Activated B cell treated with CpG ODN at 0.5 μM for 24 hours (primary cell): ENCODE data around the gene CST2. TPM values are rescaled to one million over a fixed set of nuclear protein-coding genes. Genes with fewer than 3 reads are reported as not detected.
"Not testable (repeated sequence)": the region's sequence is repeated elsewhere in the genome, so short reads cannot be mapped to it uniquely, and the experiment has no call there.

Source experiments
- ATAC-seq: fragments of 200-7000 bp; cut with Tn5 transposase; one replicate; pipeline ENCODE4 v1.10.0; 2021; ENCODE audit warnings: low read depth, mild to moderate bottlenecking, moderate library complexity
- CTCF ChIA-PET: fragments of 350-600 bp; sonication (Branson Sonifier 250); formaldehyde crosslinking; loops from one replicate; lab custom pipeline; 2021; ENCODE audit warnings: antibody characterized with exemption; lab: Charles Lee
- POLR2A ChIA-PET: fragments of 350-600 bp; sonication (Branson Sonifier 250); formaldehyde crosslinking; loops from one replicate; lab custom pipeline; 2021; ENCODE audit warnings: antibody characterized with exemption; lab: Charles Lee
- DNase-seq: peaks from one replicate; pipeline ENCODE4 v3.0.0; 2022
- H3K27ac Mint-ChIP-seq: one replicate; pipeline ENCODE4 v1.8.0; 2020; ENCODE audit warnings: mixed read lengths
- H3K27me3 Mint-ChIP-seq: one replicate; pipeline ENCODE4 v1.8.0; 2021; ENCODE audit warnings: mixed read lengths
- H3K36me3 Mint-ChIP-seq: one replicate; pipeline ENCODE4 v1.8.0; 2021; ENCODE audit warnings: low read depth, mixed read lengths
- H3K4me1 Mint-ChIP-seq: one replicate; pipeline ENCODE4 v1.8.0; 2021; ENCODE audit warnings: mixed read lengths
- H3K4me3 Mint-ChIP-seq: one replicate; pipeline ENCODE4 v1.8.0; 2020; ENCODE audit warnings: mild to moderate bottlenecking, mixed read lengths
- H3K9me3 Mint-ChIP-seq: one replicate; pipeline ENCODE4 v1.8.0; 2020; ENCODE audit warnings: mixed read lengths
- intact Hi-C: fragments of 100-400 bp; cut with micrococcal nuclease; formaldehyde crosslinking; loops from one replicate; pipeline ENCODE4 v1.15.1; 2024
- total RNA-seq: library from RNA; stranded (reverse); gene quantifications from 2 replicates; pipeline ENCODE4 v1.2.3, GENCODE V29; 2022
- TF ChIP-seq, protein P1 (sequence below): fragments of 200-600 bp; IDR thresholded peaks from one replicate; pipeline ENCODE4 v1.8.0; 2022; ENCODE audit warnings: antibody characterized with exemption, mild to moderate bottlenecking

Gene CST2
- total RNA-seq, 1 donor from 2014 or later, result not detected

GRCh38 chr20:23832775-23833513 is 6.4 kb upstream of the CST2 start:
- Mint-ChIP-seq H3K9me3 (no peaks in the 10 kb centered on the region), H3K27me3 (no peaks in the 10 kb centered on the region), H3K4me1 (no peaks in the 10 kb centered on the region), H3K4me3 (no peak overlapping the region), H3K27ac (no peak overlapping the region), H3K36me3 (no peaks in the 10 kb centered on the region)
- ChIA-PET CTCF (no interaction called here), POLR2A (no interaction called here)
- TF ChIP-seq, protein P1, sequence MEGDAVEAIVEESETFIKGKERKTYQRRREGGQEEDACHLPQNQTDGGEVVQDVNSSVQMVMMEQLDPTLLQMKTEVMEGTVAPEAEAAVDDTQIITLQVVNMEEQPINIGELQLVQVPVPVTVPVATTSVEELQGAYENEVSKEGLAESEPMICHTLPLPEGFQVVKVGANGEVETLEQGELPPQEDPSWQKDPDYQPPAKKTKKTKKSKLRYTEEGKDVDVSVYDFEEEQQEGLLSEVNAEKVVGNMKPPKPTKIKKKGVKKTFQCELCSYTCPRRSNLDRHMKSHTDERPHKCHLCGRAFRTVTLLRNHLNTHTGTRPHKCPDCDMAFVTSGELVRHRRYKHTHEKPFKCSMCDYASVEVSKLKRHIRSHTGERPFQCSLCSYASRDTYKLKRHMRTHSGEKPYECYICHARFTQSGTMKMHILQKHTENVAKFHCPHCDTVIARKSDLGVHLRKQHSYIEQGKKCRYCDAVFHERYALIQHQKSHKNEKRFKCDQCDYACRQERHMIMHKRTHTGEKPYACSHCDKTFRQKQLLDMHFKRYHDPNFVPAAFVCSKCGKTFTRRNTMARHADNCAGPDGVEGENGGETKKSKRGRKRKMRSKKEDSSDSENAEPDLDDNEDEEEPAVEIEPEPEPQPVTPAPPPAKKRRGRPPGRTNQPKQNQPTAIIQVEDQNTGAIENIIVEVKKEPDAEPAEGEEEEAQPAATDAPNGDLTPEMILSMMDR, result no peak
- ATAC-seq (no peak), DNase-seq (no peak)
- intact Hi-C loops, result no loop called here

DNA sequence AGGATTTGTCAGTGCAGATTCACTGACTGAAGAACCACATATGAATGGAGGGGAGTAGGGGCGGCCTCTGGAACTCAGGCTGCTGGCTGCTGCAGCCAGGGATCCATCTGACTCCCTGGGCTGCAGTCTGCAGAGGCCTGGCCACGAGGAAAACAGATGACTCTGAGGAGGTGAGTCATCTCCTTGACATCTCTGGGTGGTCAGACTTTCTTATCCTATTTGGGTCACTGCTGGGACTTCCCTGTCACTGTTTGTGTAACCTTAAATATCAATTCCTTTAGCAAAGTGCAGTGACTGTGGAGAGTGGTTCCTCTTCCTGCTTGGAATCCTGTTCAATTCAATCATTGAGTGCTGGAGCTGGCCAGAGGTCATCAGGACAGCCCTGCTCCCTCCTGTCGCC is 5.4 kb upstream of the CST2 start:
- H3K36me3 Mint-ChIP-seq, POLR2A ChIA-PET, H3K4me1 Mint-ChIP-seq, H3K9me3 Mint-ChIP-seq, intact Hi-C loops, H3K27me3 Mint-ChIP-seq, CTCF ChIA-PET, H3K27ac Mint-ChIP-seq, H3K4me3 Mint-ChIP-seq, DNase-seq, ATAC-seq: not testable (repeated sequence)

- ChIA-PET CTCF (no interaction called here), POLR2A (no interaction called here)
- TF ChIP-seq, protein P1, result no peak
- ATAC-seq, result no peak
- Mint-ChIP-seq H3K4me3 (no peak overlapping the region), H3K27me3 (no peaks in the 10 kb centered on the region), H3K36me3 (no peaks in the 10 kb centered on the region), H3K4me1 (no peaks in the 10 kb centered on the region), H3K9me3 (no peaks in the 10 kb centered on the region), H3K27ac (no peak overlapping the region)
- no peak for DNase-seq
- intact Hi-C loops, result no loop called here
Measured at GRCh38 chr20:23823621-23824324, 2.8 kb downstream of the CST2 start.

DNA sequence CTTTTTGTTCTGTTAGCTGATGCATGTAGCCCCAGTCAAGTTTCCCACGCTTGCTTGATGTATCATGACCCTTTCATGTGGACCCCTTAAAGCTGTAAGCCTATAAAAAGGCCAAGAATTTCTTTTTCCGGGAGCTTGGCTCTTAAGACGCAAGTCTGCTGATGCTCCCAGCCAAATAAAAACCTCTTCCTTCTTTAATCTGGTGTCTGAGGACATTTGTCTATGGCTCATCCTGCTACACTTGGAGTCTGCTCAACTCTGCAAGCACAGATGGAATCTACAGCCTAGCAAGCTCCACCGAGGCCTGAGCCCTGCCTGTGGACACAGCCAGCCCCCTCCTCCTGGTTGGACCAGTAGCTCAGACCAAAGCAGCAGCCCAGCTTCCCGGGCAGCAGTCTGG is 3.4 kb downstream of the CST2 start:
- H3K9me3 Mint-ChIP-seq, result no peaks in the 10 kb centered on the region
- H3K4me3 Mint-ChIP-seq, result no peak overlapping the region
- H3K27me3 Mint-ChIP-seq, result no peaks in the 10 kb centered on the region
- POLR2A ChIA-PET, result no interaction called here
- DNase-seq (no peak), ATAC-seq (no peak)
- intact Hi-C loops, result no loop called here
- CTCF ChIA-PET, result no interaction called here
- H3K27ac Mint-ChIP-seq, result no peak overlapping the region
- no peaks in the 10 kb centered on the region for H3K36me3 Mint-ChIP-seq
- TF ChIP-seq, protein P1, result no peak
- no peaks in the 10 kb centered on the region for H3K4me1 Mint-ChIP-seq

DNA sequence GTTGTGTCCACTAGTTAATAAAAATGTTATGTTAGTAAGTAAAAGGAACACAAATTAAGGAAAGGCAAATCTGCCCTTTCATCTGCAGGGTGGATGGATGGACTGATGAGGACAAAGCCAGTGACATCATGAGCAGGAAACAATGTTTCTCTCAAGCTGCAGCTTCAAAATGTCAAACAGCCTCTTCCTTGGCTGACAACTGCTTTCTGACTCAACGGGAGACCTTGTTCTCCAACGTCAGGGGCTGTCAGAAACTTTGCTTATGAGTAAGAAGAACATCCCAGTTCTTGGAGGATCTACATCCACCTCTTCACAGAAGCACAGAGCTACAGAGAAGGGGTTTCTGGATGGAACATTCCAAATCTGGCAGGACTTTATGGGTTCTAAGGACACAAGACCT is 6.0 kb downstream of the CST2 start:
- ChIA-PET POLR2A (no interaction called here), CTCF (no interaction called here)
- H3K4me3 Mint-ChIP-seq, result no peak overlapping the region
- H3K9me3 Mint-ChIP-seq, result no peaks in the 10 kb centered on the region
- TF ChIP-seq, protein P1, result no peak
- no peaks in the 10 kb centered on the region for H3K36me3 Mint-ChIP-seq
- intact Hi-C loops, result no loop called here
- no peaks in the 10 kb centered on the region for H3K4me1 Mint-ChIP-seq
- no peak for DNase-seq
- no peak for ATAC-seq
- H3K27me3 Mint-ChIP-seq, result no peaks in the 10 kb centered on the region
- no peak overlapping the region for H3K27ac Mint-ChIP-seq

DNA sequence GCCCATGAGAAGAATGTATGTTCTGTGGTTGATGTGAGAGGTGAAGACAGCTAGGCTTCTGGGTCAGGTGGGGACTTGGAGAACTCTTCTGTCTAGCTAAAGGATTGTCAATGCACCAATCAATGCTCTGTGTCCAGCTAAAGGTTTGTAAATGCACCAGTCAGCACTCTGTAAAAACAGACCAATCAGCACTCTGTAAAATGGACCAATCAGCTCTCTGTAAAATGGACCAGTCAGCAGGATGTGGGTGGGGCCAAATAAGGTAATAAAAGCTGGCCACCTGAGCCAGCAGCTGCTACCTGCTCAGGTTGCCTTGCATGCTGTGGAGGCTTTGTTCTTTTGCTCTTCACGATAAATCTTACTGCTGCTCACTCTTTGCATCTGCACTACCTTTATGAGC is 15.0 kb downstream of the CST2 start:
- DNase-seq, H3K4me3 Mint-ChIP-seq, H3K4me1 Mint-ChIP-seq, POLR2A ChIA-PET, H3K9me3 Mint-ChIP-seq, ATAC-seq, H3K36me3 Mint-ChIP-seq, intact Hi-C loops, CTCF ChIA-PET, H3K27ac Mint-ChIP-seq: not testable (repeated sequence)
- H3K27me3 Mint-ChIP-seq, result peaks cover 11% of the 10 kb centered on the region

DNA sequence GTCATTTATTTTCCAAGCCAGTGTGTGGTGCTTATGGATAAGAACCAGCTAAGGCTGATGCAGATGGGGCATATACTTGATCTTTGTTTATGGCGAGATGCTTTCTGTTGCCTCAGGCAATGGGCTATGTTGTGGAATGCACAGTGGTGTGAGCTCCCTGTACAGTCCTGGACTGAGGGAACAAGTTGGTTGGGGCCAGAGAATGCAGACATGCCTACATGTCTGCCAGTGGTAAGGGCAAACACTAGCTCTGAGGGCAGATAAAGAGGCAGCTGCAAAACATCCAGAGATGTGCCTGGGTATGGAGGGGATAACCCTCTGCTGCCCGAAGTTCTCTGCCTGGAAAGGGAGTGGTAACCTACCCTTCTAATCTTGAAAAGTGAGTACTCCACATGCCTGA is 16.2 kb downstream of the CST2 start:
- ATAC-seq, H3K27ac Mint-ChIP-seq, POLR2A ChIA-PET, CTCF ChIA-PET, H3K36me3 Mint-ChIP-seq, intact Hi-C loops, DNase-seq, H3K4me1 Mint-ChIP-seq, H3K9me3 Mint-ChIP-seq, H3K4me3 Mint-ChIP-seq: not testable (repeated sequence)
- peaks cover 13% of the 10 kb centered on the region for H3K27me3 Mint-ChIP-seq
